GM19025 (cell line): ENCODE results near the gene NPW.
A peak's percentile ranks its signal among the peaks of the same experiment; 100 is the strongest.

Experiments
- ATAC-seq: cut with Tn5 transposase; IDR thresholded peaks from one replicate; pipeline ENCODE4 v1.9.1; 2021; ENCODE audit warnings: mild to moderate bottlenecking, low read depth, moderate library complexity; ENCODE audit not compliant: unreplicated experiment

Gene NPW

DNA sequence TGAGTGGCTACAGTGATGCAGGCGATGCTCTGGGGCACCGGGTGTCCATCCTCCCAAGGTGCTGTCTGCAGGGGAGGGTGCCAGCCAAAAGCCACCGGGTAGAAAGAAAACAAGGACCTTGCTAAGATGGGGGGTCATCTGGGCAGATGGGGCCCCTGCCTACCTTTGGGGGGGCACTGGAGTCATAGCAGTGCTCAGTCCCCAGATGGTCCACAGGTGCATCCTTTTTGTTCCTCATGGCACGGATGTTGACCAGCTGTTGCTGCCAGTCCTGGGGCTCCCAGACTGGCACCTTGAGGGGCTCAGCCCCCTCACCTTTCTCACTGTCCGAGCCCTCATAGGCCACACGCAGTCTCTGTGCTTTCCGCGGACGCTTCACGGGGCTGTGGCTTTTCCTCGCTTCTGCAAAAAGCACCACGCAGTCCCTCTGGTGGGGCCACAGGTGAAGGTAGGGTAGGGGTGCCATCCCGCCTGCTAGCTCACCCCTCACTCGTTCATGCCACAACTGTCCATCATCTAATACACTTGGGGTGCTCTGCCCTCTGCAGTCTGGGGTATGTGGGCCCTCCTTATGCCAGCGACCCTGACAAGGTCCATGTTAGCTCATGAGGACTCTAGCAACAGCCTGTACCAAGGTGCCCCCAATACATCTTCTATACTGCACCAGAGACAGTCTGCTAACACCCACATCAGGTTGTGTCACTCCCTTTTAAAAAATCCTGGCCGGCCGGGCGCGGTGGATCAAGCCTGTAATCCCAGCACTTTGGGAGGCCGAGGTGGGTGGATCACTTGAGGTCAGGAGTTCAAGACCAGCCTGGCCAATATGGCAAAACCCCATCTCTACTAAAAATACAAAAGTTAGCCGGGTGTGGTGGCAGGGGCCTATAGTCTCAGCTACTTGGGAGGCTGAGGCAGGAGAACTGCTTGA lies 26.6 kb downstream of the NPW start:
- no peak for ATAC-seq

DNA sequence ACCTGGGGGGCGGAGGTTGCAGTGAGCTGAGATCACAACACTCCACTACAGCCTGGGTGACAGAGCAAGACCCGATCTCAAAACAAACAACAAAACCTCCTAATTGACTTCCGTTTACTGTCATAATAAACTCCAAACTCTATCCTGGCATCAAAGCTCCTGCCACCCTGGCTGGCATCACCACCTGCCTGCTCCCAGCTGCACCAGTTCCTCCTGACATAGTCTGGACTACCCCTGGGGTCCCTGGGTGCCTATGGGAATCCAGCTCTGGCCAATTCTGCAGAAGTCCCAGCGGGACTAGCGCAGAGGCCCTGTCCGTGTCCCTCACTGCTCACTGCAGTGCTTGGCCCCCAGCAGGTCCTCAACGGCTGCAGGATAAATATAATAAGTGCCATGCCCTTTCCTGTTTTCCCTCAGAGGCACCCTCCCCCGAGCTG lies 27.3 kb downstream of the NPW start:
- no peak for ATAC-seq

DNA sequence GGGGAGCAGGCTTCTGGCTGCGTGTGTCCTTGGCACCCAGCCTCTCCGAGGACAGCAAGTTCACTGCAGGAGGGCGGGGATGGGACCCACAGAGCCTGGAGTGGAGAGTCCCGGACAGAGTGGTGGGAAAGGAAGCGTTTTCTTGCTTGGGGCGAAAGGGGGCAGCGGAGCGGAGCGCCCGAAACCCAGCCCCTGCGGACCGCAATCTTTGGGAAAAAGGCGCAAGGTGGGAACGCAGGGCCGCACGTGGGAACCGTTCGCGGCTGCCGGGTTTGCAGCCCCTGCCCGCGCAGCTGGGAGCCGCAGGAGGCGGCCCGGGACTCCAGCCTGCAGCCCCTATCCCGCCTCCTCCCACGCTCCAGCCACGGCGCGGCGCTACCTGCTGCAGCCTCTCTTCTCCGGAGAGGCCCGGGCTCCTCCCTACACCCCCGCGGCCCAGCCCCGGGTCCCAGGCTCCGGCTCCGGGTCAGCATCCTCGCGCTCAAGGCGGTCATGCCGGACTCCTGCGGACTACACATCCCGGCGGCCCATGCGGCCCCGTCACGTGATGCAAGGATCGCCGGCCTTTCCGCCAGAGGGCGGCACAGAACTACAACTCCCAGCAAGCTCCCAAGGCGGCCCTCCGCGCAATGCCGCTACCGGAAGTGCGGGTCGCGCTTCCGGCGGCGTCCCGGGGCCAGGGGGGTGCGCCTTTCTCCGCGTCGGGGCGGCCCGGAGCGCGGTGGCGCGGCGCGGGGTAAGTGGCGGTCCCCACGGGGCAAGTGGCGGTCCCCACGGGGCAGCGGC lies 27.9 kb downstream of the NPW start, which contains the start of the genes NTHL1 and TSC2:
Gene NTHL1, minus strand, starts transcription at position 505 of the 786 bp plus-strand sequence. Its CDS starts 11 bp downstream, at position 494.
Gene TSC2, plus strand, starts transcription at position 656 of the 786 bp plus-strand sequence. CDS start 631 bp downstream, outside the sequence.
- peak; percentile 90 for ATAC-seq

DNA sequence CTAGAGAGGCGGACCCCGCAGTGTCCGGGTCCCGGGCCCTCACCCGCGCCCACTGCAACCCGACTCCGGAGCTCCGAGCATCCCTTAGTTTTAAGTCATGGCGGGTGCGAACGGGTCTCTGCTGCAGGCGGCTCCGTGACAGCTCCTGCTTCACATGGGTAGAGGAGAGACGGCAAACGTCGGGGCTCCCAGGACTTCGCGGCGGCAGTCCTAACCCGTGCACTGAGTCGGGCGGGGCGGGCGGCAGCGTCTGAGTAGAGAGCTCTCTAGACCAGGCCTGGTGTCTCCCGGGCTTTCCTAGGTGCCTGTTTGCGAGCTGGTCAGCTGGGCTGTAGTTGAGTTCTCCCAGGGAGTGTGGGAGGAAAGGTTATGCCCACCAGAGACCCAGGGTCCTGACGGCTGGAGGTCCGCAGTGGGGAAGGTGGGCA lies 28.5 kb downstream of the NPW start:
- ATAC-seq, result no peak

DNA sequence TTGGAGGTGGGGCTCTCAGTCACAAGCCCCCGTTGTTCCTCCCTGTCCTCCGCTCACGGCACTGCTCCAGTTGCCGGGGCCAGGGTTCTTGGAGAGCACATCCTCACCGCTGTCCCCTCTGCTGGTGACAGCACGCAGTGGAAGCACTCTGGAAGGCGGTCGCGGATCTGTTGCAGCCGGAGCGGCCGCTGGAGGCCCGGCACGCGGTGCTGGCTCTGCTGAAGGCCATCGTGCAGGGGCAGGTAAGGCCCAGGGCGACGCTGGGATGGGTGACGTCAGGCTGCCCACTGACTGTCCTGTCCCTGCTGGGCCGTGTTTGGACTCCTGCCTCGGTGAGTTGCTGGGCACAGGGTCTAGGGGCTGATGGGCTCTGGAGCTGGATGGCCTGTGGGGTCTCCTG lies 33.6 kb downstream of the NPW start:
- ATAC-seq, result no peak

DNA sequence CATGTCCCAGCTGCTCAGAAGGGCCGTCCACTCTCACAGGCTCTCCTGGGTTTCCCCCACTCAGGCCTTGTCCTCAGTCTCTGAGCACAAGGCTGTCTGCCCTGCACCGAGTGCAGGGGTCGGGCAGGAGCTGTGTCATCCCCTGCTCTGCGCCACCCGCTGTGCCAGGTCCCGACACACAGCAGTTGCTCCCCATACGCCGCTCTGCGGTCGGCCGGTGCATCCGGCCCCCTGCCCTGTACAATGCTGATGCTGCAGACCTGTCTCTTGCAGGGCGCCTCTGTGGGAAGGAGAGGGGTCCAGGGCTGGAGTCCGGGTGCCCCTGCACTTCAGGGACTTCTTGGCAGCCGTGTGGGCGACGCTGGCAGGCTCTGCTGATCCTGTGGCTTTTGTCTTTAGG lies 34.3 kb downstream of the NPW start:
- no peak for ATAC-seq

DNA sequence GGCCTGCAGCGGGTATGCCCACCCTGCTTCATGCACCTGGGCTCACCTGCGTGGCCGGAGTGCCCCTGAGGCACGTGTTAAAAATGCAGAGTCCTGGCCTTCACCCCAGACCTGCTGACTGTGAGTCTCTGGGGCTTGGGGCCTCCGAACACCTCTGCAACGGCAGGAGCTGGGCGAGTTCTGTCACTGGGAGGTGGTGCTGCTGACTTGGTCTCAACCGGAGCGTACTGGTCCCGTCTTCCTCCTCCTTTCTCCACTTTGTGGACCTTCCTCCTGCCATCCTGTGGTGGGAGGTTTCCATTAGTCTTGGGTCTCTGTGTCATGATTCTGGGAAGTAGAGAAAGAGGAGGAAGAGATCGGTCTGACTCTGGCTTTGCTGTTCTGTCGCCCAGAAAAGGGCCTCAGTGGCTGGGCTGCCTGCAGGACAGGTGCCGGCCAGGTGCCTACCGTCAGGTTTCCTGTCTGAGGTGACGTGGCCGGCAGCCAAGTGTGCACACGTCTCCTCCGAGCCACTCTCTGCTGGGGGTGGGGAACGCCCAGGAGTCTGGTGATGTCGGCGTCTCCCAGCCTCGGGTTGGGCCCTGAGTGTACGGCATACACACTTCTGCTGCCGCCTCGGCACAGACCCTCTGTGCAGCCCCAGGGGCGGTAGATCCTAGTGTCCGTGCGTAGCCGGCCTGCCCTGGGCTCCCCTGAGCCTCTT lies 35.1 kb downstream of the NPW start:
- no peak for ATAC-seq

DNA sequence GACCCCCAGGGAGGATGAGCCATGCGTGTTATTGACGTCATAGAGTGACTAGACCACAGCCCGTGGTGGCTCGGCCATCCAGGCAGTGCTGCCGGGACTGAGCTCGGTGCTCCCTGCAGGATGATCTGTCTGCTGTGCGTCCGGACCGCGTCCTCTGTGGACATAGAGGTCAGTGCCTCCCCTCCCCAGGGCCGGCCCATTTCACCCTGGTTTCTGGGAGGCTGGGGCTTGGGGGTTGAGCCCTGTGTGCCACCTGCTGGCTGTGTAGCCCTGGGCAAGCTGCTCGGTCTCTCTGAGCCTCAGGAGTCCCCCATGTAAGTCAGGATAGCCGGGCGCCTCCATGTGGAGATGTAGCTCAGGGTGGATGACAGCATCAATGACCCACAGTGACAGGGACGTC lies 36.5 kb downstream of the NPW start:
- ATAC-seq, result no peak

DNA sequence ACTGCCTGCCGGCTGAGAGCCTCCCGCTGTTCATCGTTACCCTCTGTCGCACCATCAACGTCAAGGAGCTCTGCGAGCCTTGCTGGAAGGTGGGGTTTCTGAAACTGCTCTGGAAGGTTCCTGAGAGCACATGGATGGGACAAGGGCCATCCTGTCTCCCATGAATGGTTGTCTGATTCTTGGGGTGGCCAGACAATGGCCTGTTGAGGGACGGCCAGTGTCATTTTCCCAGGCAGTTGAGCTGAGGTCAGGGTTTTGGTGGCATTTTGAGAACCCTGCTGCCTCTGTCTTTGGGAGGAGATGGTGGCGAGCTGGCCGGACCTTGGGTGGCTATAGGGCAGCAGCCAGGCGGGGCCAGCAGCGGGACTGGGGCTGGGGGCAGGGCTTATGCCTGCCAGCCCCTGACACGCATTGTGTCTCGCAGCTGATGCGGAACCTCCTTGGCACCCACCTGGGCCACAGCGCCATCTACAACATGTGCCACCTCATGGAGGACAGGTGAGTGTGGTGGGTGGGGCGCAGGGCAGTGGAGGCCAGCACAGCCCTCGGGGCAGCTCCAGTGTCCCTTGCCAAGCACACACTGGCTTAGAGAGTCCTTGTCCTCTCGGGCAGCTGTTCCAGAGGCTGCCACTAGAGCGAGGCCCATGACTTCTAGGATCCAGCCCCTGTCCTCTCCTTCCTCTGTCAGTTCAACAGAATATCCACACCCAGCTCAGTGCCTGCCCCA lies 37.3 kb downstream of the NPW start:
- ATAC-seq, result no peak

DNA sequence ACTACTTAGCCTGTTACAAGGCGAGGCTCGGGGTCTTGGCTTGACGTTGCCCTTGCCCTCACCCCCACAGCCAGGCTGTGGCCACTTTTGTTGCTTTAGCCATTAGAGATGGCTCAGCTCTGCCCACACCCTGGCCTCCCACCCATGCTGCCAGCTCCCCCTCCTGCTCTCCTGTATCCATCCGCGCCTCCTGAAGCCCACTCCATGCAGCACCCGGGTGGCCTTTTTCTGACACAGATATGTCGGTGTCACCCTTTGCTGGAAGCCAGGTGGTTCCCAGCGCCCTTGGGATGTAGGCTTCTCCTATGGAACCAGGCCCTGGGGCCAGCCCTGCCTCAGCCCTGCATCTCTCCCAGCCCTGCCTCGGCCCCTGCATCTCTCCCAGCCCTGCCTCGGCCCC lies 37.9 kb downstream of the NPW start:
- no peak for ATAC-seq

DNA sequence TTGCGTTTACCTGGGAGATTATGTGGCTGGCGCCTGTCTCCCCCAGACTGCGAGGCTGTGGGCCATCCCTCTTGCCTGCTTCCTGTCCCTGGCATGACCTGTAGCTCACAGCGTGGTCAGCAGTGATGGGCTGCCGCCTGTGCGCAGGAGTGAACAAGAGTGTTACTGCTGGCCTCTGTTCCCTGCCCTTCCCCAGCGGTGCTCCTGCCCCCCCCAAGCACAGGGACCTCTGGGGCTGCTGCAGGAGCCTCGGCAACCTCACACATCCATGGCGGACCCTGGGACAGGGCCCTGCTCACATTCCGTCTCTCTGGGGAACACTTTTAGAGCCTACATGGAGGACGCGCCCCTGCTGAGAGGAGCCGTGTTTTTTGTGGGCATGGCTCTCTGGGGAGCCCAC lies 38.8 kb downstream of the NPW start:
- ATAC-seq, result no peak

DNA sequence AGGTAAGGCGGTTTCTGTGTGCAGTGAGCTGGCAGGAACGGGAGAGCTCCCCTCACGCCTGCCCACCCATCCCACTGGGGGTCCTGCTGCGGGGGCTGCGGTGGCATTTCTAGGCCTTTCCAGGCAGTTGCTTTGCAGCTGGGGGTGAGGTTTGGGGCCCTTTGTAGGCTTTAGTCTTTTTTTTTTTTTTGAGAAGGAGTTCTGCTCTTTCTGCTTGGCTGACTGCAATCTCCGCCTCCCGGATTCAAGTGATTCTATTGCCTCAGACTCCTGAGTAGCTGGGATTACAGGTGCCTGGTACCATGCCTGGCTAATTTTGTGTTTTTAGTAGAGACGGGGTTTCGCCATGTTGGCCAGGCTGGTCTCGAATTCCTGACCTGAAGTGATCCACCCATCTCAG lies 39.3 kb downstream of the NPW start:
- ATAC-seq, result no peak

DNA sequence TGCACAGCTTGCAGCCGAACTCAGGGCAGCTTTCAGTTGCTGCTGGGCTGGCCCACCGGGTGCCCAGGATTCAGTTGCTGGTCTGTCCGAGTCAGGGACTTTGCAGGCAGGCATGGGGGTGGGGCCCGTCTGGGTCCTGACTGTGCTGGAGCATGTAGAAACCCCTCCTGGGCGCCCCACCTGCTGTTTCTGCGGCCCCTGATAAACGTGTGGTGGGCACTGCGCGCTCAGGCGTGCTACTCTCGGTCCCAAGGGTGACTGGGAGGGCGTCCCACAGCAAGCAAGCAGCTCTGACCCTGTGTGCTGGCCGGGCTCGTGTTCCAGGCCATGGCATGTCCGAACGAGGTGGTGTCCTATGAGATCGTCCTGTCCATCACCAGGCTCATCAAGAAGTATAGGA lies 40.8 kb downstream of the NPW start:
- no peak for ATAC-seq

DNA sequence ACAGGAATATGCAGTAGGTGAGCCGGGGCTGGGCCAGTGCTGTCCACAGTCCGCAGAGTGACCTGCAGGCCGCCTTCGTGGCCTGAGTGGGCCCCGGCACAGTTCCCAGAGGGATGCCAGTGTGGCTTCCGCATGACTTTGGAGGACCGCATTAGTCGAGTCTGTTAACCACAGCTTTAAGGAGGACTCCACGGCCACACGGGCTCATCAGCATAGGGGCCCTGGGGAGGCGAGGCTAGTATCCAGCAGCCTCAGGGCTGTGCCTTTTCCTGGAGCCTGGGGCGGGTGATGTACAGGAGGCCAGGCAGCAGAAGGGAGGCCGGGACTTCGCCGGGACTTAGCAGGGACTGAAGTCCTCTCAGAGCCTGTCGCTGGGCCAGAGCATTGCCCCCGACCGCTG lies 41.4 kb downstream of the NPW start:
- ATAC-seq, result no peak

DNA sequence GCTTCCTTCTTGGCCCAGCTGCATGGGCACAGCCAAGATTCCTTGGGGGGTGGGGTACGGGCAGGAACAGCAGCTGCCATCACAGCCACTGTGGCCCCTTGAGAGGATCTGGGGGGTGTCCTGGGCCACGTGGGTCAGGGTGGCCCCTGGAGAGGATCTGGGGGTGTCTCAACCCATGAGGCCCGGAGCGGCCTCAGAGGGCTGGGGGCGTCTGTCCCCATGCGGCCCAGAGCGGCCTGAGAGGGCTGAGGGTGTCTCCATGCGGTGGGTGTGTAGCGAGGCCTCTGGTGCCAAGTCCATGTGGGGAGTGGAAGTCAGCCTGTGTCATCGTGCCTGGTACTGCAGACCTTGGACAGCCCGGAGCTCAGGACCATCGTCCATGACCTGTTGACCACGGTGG lies 41.9 kb downstream of the NPW start:
- ATAC-seq, result no peak

DNA sequence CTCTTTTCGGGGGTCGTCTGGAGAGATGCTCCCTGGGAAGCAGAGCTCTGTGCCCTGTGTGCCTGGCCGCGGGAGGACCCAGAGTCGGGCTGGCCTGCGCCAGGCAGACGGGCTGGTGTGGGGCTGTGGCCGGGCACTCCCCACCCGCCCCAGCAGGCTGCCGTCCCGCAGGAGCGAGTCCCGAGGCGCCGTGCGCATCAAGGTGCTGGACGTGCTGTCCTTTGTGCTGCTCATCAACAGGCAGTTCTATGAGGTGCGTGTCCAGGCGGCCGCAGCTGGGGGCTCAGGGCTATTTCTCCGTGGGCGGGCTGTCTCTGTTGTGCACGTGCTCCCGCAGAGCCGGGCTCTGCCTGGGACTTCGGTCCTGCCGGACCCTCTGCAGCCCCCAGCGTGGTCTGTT lies 43.2 kb downstream of the NPW start:
- no peak for ATAC-seq

DNA sequence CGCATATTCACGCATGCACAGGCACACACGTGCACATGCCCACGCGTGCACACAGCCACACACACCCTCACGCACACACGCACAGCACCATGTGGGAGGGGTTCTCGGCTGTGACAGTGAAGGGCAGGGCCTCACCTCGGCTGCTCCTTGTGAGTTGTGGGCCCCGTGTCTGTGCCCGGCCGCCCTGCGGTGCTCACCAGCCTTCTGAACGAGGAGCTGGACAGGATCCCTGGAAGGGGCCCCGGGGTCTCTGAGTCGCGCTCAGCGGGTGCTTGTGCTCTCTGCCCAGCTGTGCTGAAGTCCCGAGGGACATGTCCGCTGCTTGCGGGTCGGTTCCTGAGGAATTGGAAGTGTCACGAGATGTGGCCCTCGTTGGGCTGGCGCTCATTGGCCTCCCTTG lies 44.3 kb downstream of the NPW start:
- ATAC-seq, result no peak

DNA sequence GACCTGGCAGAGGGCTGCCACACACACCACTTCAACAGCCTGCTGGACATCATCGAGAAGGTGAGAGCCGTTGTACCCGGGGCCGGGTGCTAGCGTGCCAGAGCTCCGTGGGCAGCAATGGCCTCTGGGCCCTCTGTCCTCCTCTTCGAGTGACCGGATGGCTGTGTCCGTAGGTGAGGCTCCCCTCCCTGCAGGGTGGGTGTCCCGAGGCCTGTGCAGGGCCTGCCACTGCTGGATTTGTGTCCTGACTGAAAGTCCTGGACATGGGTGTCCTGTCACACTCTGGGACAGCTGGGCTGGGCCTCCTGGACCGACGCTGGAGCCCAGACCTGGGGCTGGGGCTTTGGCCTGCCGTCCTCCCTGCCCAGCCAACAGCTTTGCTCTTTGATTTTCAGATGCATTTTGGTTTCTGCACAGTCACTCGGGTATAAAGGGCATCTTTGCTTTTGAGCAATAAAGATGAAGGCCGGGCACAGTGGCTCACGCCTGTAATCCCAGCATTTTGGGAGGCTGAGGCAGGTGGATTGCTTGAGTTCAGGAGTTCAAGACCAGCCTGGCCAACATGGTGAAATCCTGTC lies 44.9 kb downstream of the NPW start:
- ATAC-seq, result no peak

DNA sequence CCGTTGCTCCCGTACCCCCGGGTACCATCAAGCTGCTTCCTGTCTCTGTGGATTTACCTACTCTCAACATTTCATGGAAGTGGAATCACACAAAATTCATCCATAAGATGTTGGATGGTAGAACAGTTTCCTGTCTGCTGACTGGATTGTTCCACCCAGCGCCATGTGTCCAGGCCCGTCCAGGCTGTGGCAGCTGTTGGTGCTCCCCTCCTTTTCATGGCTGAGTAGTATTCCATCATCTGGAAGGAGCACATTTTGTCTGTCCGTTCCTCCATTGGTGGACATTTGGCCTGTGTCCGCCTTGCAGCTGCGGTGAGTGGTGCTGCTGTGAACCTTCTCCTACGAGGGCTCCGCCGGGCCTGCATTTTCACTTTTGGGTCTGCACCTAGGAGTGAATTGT lies 46.6 kb downstream of the NPW start:
- no peak for ATAC-seq
